NCI-H2029 treated with DMSO at 0.1 percent for 48 hours (cell line): ENCODE results near the gene DOHH.
A peak's percentile ranks its signal among the peaks of the same experiment; 100 is the strongest.

Experiments used
- DNase-seq: peaks from one replicate; lab custom pipeline; 2025; lab: John Stamatoyannopoulos, UW

DOHH gene

GRCh38 chr19:3500429-3501101 is at the start of gene DOHH:
Gene DOHH, minus strand, starts transcription at chr19:3500674. Its CDS starts 3,860 bp downstream, at chr19:3496814.
- peak; percentile 98 for DNase-seq

GRCh38 chr19:3549816-3550215 is 49.3 kb upstream of the DOHH start:
- no peak for DNase-seq

GRCh38 chr19:3548606-3549005 is 48.1 kb upstream of the DOHH start:
- no peak for DNase-seq

- no peak for DNase-seq
These were observed 47.4 kb upstream of the DOHH start for GRCh38 chr19:3547767-3548282.

- DNase-seq, result no peak
These were observed 46.8 kb upstream of the DOHH start for GRCh38 chr19:3547301-3547731.

GRCh38 chr19:3546119-3546518 is 45.6 kb upstream of the DOHH start:
- DNase-seq, result no peak

- no peak for DNase-seq
These were observed 45.2 kb upstream of the DOHH start for GRCh38 chr19:3545669-3546034.

GRCh38 chr19:3544742-3545668 is 44.5 kb upstream of the DOHH start:
- DNase-seq, result peak; percentile 11

- no peak for DNase-seq
These were observed 43.5 kb upstream of the DOHH start for GRCh38 chr19:3544058-3544376.

GRCh38 chr19:3543150-3544057 is 42.9 kb upstream of the DOHH start:
- no peak for DNase-seq

GRCh38 chr19:3539756-3540118 is 39.3 kb upstream of the DOHH start:
- DNase-seq, result no peak

- no peak for DNase-seq
These were observed 38.7 kb upstream of the DOHH start, which contains the start of gene TEKTIP1 for GRCh38 chr19:3538965-3539755. Gene TEKTIP1, plus strand, starts transcription at chr19:3539174. Its CDS starts 4 bp downstream, at chr19:3539178.

GRCh38 chr19:3538258-3538929 is 37.9 kb upstream of the DOHH start:
- no peak for DNase-seq

GRCh38 chr19:3537438-3538240 is 37.2 kb upstream of the DOHH start:
- DNase-seq, result no peak

GRCh38 chr19:3537101-3537437 is 36.6 kb upstream of the DOHH start:
- DNase-seq, result no peak

- DNase-seq, result no peak
These were observed 36.1 kb upstream of the DOHH start for GRCh38 chr19:3536429-3537100.

- DNase-seq, result no peak
These were observed 35.5 kb upstream of the DOHH start for GRCh38 chr19:3535981-3536380.

GRCh38 chr19:3535563-3535965 is 35.1 kb upstream of the DOHH start:
- DNase-seq, result no peak

- no peak for DNase-seq
These were observed 34.7 kb upstream of the DOHH start for GRCh38 chr19:3535235-3535535.
